ENCODE measurements around the gene SLC25A12.
"Not testable (repeated sequence)": the region's sequence is repeated elsewhere in the genome, so short reads cannot be mapped to it uniquely, and the experiment has no call there.

Gene SLC25A12

DNA sequence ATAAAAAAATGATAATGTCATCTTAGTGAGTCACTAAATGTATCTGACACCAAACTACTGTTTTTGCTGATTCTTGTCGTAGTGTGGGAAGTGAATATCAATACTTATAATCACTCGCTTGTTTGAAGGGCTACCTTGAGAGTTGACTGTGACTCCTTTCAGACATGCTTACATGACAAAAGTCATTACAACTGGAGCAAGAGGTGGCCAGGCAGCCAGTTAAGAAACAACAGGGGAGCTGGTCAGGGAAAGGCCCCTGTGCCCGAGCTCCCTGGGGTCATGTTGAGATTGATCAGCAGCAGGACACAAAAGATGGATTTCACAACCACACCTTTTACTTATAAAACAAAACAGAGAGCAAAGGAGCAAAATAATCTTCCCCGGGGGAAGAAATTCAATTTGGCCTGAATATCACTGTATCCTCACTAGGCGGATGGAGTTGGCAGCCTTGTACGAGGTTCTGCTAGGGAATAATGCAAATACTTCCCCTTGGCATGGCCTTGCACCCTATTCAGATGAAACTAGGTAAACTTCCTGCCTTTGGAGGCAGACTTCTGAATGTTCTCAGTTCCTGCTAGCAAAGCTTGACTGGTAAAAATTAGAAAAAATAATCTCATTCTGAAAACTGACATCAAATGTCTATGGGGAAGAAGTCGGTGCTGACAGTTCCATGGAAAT lies 105.6 kb downstream of the SLC25A12 start:
- no peak for DNase-seq

DNA sequence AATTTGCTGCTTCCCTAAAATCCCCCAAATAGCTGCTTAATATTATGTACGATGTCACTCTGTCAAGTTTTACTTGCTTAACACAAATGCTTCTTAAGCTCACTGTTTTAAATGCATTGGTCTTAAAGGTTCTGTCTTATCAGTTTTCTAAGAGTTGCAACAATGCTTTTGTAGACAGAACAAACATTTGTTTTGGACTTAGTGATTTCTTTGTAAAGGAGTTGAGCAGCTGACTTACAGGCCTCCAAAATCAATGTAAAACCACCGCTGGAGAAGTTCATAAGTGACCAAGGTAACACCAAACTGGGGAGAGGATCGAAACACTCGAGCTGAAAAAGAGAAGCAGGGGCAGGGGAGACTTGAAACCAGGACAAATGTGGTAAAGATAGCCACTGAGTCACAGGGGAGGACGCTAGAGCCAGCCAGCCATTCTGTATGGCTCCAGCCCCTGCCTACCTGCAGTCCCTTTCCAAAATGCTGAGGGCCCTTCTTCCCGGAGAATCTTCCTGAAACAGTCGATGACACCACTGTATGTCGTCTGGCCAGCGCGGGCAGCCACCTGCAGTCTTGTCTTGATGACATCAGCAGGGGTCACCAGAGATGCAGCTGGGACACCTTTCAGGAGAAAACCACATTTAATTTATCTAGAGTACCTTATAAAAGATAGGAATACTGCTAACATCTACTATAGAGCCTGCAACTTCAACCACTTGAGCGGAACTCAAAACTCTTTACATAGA lies 106.5 kb downstream of the SLC25A12 start:
- no peak for DNase-seq

DNA sequence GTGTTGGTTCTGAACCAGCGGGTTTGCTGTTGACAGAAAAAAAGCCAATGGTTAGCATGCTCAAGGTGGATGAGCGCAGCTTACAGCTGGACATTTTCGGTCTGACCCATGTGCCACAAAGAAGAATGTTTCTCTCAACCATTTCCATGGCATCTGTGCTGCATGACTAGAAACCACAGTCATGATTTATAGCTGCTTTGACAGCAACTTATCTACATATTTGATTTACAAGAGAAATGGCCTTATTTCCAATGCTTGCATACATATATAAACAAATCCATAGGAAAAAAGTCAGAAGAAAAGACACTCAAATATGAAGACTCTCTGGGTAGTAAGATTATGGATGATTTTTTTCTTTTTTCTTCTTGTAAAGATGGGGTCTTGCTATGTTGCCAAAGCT lies 108.6 kb downstream of the SLC25A12 start:
- DNase-seq, result no peak

DNA sequence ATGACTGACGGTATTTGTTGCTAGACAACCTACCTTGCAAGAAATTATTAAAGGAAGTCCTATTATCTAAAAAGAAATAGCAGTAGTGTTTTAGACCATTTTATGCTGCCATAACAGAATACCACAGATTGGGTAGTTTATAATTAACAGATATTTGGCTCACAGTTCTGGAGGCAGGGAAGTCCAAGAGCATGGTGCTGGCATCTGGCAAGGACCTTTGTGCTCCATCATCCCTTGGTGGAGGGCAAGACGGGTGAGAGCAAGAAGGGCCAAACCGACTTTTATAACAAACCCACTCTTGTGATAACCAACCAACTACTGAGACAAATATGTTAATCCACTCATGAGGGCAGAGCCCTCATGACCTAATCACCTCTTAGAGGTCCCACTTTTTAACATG lies 115.5 kb downstream of the SLC25A12 start:
- DNase-seq, result no peak

DNA sequence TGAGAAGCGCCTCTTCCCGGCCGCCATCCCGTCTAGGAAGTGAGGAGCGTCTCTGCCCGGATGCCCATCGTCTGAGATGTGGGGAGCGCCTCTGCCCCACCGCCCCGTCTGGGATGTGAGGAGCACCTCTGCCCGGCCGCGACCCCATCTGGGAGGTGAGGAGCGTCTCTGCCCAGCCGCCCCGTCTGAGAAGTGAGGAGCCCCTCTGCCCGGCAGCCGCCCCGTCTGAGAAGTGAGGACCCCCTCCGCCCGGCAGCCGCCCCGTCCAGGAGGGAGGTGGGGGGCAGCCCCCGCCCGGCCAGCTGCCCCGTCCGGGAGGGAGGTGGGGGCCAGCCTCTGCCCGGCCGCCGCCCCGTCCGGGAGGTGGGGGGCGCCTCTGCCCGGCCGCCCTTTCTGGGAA lies 119.5 kb downstream of the SLC25A12 start:
- DNase-seq, result not testable (repeated sequence)

DNA sequence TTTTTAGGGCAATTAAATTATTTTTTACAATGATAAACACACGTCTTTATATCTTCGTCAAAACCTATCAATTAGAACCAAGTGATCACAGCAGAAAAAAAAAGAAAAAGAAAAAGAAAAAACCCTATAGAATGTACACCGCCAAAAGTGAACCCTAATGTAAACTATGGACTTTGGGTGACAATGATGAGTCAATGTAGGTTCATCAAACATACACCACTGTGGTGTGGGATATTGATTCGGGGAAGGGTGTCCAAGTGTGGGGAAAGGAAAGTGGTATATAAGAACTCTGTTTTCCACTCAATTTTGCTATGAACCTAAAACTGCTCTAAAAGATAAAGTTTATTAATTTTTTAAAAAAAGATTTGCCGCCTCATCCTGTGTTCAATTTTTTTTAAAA lies 121.7 kb downstream of the SLC25A12 start:
- no peak for DNase-seq

DNA sequence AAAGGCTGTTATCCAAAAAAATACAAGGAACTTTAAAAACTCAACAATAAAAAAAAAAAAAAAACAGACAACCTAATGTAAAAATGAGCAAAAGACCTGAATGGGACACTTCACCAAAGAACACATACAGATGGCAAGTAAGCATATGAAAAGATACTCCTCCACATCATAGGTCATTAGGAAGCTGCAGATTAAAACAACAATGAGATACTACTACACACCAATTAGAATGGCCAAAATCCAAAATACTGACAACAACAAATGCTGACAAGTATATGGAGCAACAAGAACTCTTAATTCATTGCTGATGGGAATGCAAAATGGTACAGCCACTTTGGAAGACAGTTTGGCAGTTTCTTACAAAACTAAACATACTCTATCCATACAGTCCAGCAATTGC lies 122.6 kb downstream of the SLC25A12 start:
- no peak for DNase-seq

DNA sequence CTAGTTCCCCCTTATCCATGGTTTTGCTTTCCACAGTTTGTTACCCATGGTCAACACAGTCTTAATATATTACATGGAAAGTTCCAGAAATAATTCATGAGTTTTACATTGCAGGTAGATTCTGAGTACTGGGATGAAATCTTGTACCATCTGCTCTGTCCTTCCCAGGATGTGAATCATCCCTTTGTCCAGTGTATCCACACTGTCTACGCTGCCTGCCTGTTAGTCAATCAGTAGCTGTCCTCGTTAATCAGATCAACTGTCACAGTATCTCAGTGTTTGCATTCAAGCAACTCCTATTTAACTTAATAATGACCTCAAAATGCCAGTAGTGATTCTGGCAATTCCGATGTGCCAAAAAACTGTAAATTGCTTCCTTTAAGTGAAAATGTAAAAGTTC lies 130.4 kb downstream of the SLC25A12 start:
- DNase-seq, result no peak

DNA sequence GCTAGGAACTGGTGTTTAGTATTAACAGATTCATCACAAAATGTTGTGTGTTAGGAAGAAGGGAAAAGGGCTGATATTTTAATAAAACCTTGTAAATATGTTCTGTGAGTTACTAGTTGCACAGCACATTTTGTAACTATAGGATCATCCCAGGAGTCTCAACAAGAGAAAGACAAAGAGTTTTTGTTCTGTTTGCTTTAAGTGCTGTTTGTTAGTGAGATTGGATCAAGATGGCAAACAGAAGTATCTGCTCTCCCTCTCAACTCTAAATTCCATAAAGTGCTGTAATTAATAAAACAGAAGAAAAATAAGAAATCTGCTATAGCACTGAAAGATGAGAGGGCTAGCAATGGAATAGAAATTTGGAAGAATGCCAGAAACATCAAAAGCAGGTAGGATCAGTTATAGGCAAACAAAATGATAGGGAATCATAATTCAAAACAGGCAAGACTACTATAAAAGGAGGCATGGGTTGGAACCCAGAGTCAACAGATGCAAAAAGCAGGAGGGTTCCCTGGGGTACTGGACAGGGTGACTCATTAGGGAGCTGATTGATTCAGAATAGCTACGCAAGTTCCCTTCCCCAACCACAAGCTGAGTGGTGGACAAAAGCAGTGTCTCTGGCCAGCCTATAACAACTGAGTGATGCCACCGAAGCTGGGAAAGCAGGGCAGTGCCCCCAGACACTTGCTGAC lies 131.0 kb downstream of the SLC25A12 start:
- no peak for DNase-seq

DNA sequence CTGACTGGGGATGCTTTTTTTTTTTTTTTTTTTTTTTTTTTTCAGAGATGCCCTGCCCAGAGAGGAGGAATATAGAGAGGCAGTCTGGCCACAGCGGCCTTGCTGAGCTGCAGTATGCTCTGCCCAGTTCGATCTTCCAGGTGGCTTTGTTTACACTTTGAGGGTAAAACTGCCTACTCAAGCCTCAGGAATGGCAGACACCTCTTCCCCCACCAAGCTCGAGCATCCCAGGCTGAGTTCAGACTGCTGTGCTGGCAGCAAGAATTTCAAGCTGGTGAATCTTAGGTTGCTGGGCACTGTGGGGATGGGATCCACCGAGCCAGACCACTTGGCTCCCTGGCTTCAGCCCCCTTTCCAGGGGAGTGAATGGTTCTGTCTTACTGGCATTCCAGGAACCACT lies 132.9 kb downstream of the SLC25A12 start:
- DNase-seq, result not testable (repeated sequence)

DNA sequence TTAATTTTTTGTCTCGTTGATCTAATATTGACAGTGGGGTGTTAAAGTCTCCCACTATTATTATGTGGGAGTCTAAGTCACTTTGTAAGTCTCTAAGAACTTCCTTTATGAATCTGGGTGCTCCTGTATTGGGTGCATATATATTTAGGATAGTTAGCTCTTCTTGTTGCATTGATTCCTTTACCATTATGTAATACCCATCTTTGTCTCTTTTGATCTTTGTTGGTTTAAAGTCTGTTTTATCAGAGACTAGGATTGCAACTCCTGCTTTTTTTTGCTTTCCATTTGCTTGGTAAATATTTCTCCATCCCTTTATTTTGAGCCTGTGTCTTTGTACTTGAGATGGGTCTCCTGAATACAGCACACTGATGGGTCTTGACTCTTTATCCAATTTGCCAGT lies 135.3 kb downstream of the SLC25A12 start:
- not testable (repeated sequence) for DNase-seq

DNA sequence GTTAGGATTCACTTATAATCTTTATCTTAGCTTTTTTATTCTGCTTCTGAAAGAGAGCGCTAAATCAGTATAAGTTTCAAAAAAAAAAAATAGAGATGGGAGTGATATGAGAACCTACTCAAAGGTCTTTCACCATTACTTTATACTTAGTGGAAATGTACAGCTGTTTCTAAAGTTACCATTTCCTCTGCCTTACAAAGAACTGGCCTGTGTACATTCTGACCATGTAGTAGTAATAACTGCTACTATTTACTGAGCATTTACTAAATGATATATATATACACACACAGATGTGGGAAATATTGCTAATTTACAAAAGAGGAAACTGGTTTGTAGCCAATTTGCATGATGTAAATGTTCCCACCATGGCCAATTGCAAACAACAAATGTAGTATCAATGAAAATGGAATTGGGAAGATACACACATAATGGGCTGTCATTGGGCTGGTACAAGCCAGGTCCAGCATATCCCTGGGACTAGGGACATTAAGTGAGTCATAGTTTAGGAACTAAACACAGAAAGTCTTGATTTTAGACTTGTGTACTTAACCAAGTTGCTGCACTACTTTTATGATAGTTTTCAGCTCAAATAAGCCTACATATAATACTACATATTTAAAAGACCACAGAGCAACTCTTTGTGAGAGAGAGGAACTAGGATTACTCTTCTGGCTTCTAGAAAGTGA lies 139.6 kb downstream of the SLC25A12 start:
- DNase-seq, result no peak

DNA sequence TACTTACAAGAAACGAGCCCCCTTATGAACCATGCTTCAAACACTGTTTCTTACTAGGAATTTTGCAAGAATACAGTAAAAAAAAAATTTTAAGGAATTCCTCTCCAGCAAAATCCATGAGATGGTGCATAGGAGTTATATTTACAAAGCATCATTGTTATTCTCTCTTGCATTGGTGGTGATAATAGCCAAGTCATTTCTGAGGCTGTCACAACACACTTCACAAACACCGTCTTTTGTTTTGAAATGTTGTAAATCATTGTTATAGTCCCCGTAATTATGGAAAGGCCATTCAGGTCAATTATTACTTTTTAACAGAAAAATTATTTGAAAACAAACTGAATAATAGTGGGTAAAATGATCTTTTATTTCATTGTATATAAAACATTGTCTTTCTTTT lies 146.7 kb downstream of the SLC25A12 start:
- no peak for DNase-seq

DNA sequence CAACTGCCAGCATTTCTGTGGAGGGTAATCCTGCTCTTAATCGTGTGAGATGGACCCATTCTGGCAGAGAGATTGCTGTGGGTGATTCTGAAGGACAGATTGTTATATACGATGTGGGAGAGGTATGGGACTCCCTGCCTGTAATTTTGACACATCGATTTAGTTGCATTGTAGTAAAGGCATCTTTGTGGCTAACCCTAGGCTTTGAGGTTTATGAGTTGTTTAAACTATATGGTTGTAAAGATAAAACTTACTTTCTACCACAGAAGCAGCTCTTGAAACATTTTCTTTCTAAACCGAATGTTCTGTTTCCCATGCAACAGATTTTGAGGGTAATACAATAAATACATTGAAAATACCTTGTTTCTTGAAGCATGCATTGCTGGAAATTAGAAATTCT lies 148.2 kb downstream of the SLC25A12 start:
- DNase-seq, result no peak

DNA sequence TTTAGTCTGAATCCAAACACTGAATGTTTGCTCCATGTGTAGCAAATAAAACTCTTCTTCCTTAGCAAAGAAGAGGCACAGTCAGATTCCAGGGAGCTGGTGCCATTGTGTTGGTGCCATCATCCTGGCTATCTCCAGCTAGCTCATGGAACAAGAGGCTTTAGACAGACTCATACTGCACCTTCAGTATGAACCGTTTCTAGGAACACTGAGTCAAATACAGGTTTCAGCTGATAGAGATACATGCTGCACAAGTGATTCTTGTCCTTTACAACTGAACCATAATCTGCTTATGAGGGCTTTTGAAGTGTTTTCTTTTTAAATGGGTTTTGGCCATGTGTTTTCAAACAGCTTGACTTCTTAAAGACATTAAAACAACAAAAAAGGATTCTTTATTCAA lies 148.9 kb downstream of the SLC25A12 start:
- DNase-seq, result no peak

DNA sequence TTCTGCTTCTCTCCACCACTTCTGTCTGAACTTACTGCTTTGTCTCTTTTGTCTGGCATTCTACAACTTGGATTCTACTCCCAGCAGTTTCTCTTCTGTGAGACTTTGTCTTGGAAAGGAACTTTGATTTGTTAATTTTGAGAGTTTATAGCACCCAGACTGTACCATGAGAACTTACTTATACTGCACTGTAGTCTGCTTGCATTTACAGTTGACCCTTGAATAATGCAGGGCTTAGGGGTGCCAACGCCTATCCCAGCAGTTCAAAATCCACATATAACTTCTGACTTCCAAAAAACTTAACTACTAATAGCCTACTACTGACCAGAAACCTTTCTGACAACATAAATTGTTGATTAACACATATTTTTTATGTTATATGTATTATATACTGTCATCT lies 151.3 kb downstream of the SLC25A12 start:
- DNase-seq, result no peak

DNA sequence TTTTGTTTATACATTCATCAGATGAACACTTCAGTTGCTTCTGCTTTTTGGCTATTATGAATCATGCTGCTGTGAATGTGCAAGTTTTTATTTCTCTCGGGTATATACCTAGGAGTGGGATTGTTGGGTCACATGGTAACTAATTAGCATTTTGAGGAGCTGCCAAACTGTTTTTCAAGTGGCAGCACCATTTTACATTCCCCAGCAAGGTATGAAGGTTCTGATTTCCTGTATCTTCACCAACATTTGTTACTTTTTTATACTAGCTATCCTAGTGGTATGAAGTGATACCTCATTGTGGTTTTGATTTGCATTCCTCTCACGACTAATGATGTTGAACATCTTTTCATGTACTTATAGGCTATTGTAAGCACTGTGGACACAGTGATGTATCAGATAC lies 152.9 kb downstream of the SLC25A12 start:
- DNase-seq, result no peak

DNA sequence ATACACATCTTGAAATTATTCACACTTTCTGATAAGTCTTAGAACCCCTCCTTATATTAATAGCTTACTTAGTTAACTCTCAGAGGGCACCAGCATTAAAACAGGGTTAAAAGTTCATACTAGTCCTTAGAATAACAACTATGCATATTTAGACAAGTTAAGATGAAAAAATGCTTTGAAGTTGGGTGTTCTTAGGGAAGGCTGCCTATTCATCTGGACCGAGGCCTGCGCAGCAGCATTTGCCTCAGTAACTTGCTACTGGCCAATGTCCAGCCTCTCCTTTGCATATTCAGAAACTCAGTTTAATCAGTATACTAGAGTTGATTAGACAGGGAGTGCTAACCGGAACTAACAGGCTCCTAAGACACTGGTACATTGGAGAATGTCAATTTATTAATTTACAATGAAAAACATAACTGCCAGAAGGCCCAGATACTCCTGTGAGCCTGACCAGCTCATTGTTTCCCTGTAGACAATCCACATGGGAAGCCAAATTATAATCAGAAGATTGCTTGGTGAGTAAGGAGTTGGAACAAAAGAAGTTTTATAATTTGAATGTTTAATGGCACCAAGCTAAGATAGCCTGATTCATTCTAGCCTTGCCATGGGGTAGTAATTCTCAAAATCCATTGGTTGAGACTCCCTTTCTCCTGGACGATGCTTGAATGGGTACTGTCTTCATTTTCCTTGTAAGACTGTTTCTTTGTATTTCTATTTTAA lies 157.9 kb downstream of the SLC25A12 start:
- DNase-seq, result no peak
